Activated naive CD8-positive, alpha-beta T cell treated with anti-CD3 and anti-CD28 coated beads, Interleukin-2, amount 10 ng/mL, durations not matched to agents 7 days and 5 days (primary cell): ENCODE measurements around the gene DNASE1L2. TPM values are rescaled to one million over a fixed set of nuclear protein-coding genes. Genes with fewer than 3 reads are reported as not detected.
A peak's percentile ranks its signal among the peaks of the same experiment; 100 is the strongest.

Source experiments
- ATAC-seq: fragments of 150-1000 bp; cut with Tn5 transposase; one replicate; pipeline ENCODE4 v1.10.0; 2021; ENCODE audit warnings: low read depth, moderate library complexity
- POLR2A ChIA-PET: fragments of 350-600 bp; sonication (Branson Sonifier 250); formaldehyde crosslinking; loops from one replicate; lab custom pipeline; 2021; ENCODE audit warnings: antibody characterized with exemption; lab: Charles Lee
- DNase-seq: peaks from one replicate; pipeline ENCODE4 v3.0.0; 2021
- H3K27ac Mint-ChIP-seq: one replicate; pipeline ENCODE4 v1.8.0; 2022; ENCODE audit warnings: mild to moderate bottlenecking, mixed read lengths
- H3K27me3 Mint-ChIP-seq: one replicate; pipeline ENCODE4 v1.8.0; 2022; ENCODE audit warnings: mild to moderate bottlenecking, moderate library complexity, mixed read lengths
- H3K36me3 Mint-ChIP-seq: one replicate; pipeline ENCODE4 v1.8.0; 2021; ENCODE audit warnings: mild to moderate bottlenecking, mixed read lengths
- H3K4me1 Mint-ChIP-seq: one replicate; pipeline ENCODE4 v1.8.0; 2021; ENCODE audit warnings: mixed read lengths
- H3K4me3 Mint-ChIP-seq: one replicate; pipeline ENCODE4 v1.8.0; 2022; ENCODE audit warnings: mild to moderate bottlenecking, moderate library complexity, mixed read lengths
- H3K9me3 Mint-ChIP-seq: one replicate; pipeline ENCODE4 v1.8.0; 2021; ENCODE audit warnings: mixed read lengths
- total RNA-seq, 2 experiments: library from RNA; stranded (reverse); gene quantifications; one replicate each; pipeline ENCODE4 v1.2.3, GENCODE V29; 2021

DNASE1L2 gene
- total RNA-seq, 2 experiments from 2014 or later, result 2.2 to 3.2 TPM

DNA sequence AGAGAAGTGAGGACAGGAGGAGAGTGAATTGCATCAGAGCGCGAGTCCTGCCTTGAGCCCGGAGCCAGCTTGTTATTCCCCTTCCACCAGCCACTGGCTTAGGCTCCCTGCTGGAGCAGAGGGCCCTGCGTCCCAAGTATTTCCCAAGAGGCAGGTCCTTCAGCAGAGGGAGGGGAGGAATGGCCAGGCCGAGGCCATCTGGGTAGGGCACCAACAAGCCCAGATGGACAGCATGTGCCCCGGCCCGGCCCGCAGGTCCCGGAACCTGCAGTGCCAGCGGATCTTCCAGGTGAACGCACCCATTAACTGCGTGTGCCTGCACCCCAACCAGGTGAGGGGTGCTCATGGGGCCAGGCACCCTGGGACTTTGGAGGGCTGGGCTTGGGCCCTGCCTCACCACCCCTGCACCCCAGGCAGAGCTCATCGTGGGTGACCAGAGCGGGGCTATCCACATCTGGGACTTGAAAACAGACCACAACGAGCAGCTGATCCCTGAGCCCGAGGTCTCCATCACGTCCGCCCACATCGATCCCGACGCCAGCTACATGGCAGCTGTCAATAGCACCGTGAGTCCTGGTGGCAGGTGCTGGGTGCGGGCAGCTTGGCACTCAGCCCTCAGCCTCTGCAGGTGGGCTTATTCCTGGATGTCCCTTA is 29.3 kb upstream of the DNASE1L2 start:
- POLR2A ChIA-PET, result interaction anchor here (0.7 to 3.0 kb wide), 4 partner anchors 8 to 52 kb away, joined by 3 to 32 read pairs (median 6); partner anchors contain the start of genes PGP and TRAF7
- H3K4me1 Mint-ChIP-seq, result peaks cover 17% of the 10 kb centered on the region

DNA sequence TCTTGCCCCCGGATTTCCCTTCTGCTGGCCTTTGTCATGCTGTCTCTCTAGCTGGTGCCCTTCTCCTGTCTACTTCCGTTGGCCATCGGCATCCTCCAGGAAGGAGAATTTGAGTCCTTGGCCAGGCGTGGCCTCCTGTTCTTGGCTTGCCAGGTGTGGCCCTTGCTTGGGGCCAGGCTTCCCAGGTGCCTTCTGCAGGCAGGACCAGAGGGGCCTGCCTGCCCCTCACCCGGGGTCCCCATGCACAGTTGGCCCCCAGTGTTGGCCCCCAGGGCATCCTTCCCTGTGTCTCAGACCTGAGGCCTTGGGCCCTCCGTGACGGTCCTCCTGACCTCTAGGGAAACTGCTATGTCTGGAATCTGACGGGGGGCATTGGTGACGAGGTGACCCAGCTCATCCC is 28.4 kb upstream of the DNASE1L2 start:
- Mint-ChIP-seq H3K27me3 (no peaks in the 10 kb centered on the region), H3K27ac (peak overlapping the region; percentile 73), H3K36me3 (peaks cover 8% of the 10 kb centered on the region), H3K4me1 (peaks cover 23% of the 10 kb centered on the region), H3K9me3 (no peaks in the 10 kb centered on the region), H3K4me3 (peak overlapping the region; percentile 59)
- no peak for ATAC-seq
- no peak for DNase-seq
- POLR2A ChIA-PET, result interaction anchor here (0.5 kb wide), 1 partner anchor 13 kb away, joined by 4 read pairs; no protein-coding TSS in a partner anchor

More for the DNA sequence above, 29.3 kb upstream of the DNASE1L2 start:
- Mint-ChIP-seq H3K27me3 (no peaks in the 10 kb centered on the region), H3K36me3 (peaks cover 8% of the 10 kb centered on the region), H3K9me3 (no peaks in the 10 kb centered on the region), H3K27ac (peak overlapping the region; percentile 87), H3K4me3 (peak overlapping the region; percentile 81)
- no peak for DNase-seq
- ATAC-seq, result no peak

DNA sequence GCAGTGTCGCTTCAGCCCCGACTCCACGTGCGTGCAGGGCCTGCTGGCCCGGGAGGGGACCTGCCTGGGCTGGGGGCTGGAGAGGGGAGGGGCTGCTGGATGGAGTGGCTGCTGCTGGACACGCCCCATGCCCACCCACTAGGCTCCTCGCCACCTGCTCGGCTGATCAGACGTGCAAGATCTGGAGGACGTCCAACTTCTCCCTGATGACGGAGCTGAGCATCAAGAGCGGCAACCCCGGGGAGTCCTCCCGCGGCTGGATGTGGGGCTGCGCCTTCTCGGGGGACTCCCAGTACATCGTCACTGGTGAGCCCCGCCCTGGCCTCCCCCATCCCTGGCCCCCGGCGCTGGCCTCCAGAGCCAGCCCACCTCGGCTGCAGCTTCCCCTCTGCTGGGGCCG is 27.9 kb upstream of the DNASE1L2 start:
- POLR2A ChIA-PET, result no interaction called here

DNA sequence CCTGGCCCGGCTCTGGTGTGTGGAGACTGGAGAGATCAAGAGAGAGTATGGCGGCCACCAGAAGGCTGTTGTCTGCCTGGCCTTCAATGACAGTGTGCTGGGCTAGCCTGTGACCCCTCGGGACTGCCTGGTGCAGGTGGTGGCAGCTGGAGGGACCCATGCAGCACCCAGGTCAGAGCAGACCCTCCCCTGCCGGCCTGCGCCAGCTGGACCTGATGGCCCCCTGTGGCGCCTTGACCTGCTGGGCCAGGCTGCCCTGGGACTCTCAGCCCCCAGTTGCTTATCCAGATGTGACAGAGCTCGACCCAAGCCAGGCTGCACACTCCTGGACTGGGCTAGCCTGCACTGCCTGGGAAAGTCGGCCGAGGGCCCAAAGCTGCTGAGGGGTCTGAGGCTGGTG is 27.5 kb upstream of the DNASE1L2 start:
- peaks cover 32% of the 10 kb centered on the region for H3K4me1 Mint-ChIP-seq
- ATAC-seq (no peak), DNase-seq (no peak)
- H3K36me3 Mint-ChIP-seq, result peaks cover 8% of the 10 kb centered on the region
- no peaks in the 10 kb centered on the region for H3K27me3 Mint-ChIP-seq
- H3K27ac Mint-ChIP-seq, result no peak overlapping the region
- H3K9me3 Mint-ChIP-seq, result no peaks in the 10 kb centered on the region
- H3K4me3 Mint-ChIP-seq, result no peak overlapping the region
- POLR2A ChIA-PET, result no interaction called here

More for the DNA sequence above, 27.9 kb upstream of the DNASE1L2 start:
- Mint-ChIP-seq H3K27ac (no peak overlapping the region), H3K27me3 (no peaks in the 10 kb centered on the region), H3K9me3 (no peaks in the 10 kb centered on the region), H3K36me3 (peaks cover 8% of the 10 kb centered on the region), H3K4me1 (peaks cover 28% of the 10 kb centered on the region), H3K4me3 (no peak overlapping the region)
- ATAC-seq (no peak), DNase-seq (no peak)

GRCh38 chr16:2209258-2210008 is 26.8 kb upstream of the DNASE1L2 start:
- no peak for ATAC-seq
- POLR2A ChIA-PET, result no interaction called here
- H3K9me3 Mint-ChIP-seq, result no peaks in the 10 kb centered on the region

DNA sequence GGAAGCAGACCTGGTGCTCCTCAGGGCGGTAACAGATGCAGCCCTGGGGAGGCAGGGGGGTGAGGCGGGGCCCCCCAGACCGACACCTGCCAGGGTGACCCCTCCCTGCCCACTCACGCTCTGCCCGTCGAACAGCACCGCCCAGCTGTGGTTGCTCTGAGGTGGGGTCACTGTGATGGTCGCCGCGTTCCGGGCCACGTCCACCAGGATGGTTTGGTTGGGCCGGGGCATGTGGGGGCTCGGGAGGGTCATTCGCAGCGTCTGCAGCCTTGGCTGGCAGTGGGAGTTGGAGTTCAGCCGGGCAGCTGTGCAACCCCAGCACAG is 26.3 kb upstream of the DNASE1L2 start:
- ATAC-seq (no peak), DNase-seq (no peak)
- POLR2A ChIA-PET, result no interaction called here
- H3K4me3 Mint-ChIP-seq, result no peak overlapping the region
- H3K27me3 Mint-ChIP-seq, result no peaks in the 10 kb centered on the region
- H3K9me3 Mint-ChIP-seq, result no peaks in the 10 kb centered on the region
- no peak overlapping the region for H3K27ac Mint-ChIP-seq
- H3K4me1 Mint-ChIP-seq, result peaks cover 26% of the 10 kb centered on the region
- peaks cover 8% of the 10 kb centered on the region for H3K36me3 Mint-ChIP-seq

More at GRCh38 chr16:2209258-2210008, 26.8 kb upstream of the DNASE1L2 start:
- H3K4me3 Mint-ChIP-seq, result no peak overlapping the region
- peaks cover 30% of the 10 kb centered on the region for H3K4me1 Mint-ChIP-seq
- H3K27me3 Mint-ChIP-seq, result no peaks in the 10 kb centered on the region
- H3K36me3 Mint-ChIP-seq, result peaks cover 8% of the 10 kb centered on the region
- H3K27ac Mint-ChIP-seq, result no peak overlapping the region
- no peak for DNase-seq

DNA sequence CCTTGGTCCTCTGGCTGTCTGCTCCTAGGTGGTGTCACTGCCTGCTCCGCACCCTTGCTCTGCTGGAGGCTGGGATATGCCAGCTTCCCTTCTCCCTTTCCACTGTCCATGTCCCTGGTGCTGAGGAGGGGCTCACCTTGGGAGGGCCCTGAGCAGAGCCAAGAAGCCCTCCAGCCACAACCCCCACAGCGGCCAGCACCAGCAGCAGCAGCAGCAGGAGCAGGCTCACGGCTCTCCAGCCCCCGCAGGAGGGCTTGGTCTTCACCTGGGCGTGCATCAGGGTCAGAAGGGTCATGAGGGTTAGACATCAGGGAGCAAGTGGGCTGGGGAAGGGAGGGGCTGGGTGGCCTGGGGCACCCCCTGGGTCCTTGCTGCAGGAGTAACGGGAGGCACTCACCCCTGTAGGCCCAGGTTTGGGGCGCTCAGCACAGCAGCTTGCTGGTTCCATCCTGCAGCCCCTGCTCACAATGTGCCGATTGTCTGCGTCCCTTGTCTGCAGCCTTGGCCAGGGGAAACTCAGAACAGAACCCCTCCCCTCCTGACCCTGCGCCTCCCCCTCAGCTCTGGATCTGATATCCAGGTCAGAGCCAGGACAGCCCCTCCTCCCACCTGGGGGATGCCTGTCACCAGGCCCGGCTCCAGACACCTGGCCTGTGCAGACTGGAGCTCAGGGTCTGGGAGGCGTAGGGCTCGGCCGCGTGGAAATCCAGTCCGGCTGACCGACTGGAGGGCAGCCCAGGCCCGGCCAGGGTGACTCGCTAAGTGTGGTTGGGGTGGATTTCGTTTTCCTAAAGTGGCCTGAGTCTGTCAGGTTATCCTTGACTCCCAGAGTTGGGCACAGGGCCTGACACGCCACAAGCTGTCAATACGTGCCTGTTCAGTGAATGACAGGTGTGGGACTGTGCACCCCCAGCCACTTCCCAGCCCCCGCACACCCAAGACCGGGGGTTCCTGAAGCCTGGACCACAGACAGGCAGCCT is 25.6 kb upstream of the DNASE1L2 start, which contains the start of gene BRICD5:
Gene BRICD5 (minus strand): TSS at position 478 of the 980 bp plus-strand sequence. CDS start 30 bp downstream, at position 448.
- Mint-ChIP-seq H3K4me3 (no peak within 1 kb of the TSS), H3K9me3 (no peaks in the 10 kb centered on the region), H3K36me3 (peaks cover 8% of the 10 kb centered on the region), H3K27me3 (no peaks in the 10 kb centered on the region), H3K27ac (no peak within 1 kb of the TSS), H3K4me1 (peaks cover 26% of the 10 kb centered on the region)
- POLR2A ChIA-PET, result interaction anchor here (1.2 kb wide), 1 partner anchor 56 kb away, joined by 4 read pairs; the partner anchor contains the start of gene TRAF7
- ATAC-seq, result no peak
- DNase-seq, result no peak

- no peak for ATAC-seq
- Mint-ChIP-seq H3K36me3 (peaks cover 6% of the 10 kb centered on the region), H3K9me3 (no peaks in the 10 kb centered on the region), H3K27me3 (no peaks in the 10 kb centered on the region), H3K4me3 (no peak overlapping the region), H3K4me1 (peaks cover 24% of the 10 kb centered on the region), H3K27ac (no peak overlapping the region)
- no peak for DNase-seq
- POLR2A ChIA-PET, result no interaction called here
Observed at GRCh38 chr16:2211923-2212347, 24.3 kb upstream of the DNASE1L2 start.

DNA sequence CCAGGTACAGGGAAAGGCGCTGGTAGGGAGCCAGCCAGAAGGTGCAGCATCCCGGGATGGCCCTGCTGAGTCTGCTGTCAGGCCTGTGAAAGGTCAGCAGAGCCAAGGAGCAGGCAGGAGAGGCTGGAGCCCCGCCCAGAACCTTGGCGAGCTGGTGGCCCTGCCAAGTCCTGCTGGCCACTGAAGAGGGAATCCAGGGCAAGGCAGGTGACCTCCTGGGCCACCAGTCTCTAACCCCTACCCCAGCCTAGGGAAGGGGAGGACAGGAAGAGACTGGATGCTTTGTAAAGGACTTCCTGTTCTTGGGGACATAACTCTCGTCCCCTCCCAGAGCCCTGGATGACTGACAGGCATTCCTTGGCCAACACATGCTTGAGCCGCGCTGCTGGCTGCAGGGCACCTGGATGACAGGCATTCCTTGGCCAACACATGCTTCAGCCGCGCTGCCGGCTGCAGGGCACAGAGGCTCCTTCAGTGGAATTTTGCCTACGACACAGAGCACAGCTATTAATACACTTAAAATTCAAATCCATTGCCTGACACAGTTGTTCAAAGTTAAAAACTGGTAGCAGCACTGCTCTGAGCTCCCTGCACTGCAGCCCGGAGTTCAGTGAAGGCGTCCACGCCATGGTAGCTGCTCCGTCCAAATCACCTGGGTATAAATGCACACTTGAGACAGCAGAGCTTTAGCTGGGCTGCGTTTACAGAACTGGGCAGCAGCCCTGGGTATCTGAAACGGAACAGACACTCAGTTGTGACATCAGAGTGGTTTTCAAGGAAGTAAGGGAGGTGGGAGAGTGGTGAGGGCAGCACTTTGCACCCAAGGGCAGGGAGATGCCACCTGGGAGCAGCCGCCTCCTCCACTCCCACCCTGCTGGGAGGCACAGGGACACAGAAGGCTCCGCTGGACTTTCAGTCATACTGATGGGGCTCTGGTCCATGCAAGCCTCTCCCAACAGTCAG is 23.6 kb upstream of the DNASE1L2 start:
- H3K36me3 Mint-ChIP-seq, result peaks cover 2% of the 10 kb centered on the region
- POLR2A ChIA-PET, result no interaction called here
- DNase-seq, result no peak
- H3K4me1 Mint-ChIP-seq, result peaks cover 20% of the 10 kb centered on the region
- peak overlapping the region; percentile 84 for H3K4me3 Mint-ChIP-seq
- no peaks in the 10 kb centered on the region for H3K27me3 Mint-ChIP-seq
- H3K27ac Mint-ChIP-seq, result no peak overlapping the region
- no peak for ATAC-seq
- no peaks in the 10 kb centered on the region for H3K9me3 Mint-ChIP-seq

DNA sequence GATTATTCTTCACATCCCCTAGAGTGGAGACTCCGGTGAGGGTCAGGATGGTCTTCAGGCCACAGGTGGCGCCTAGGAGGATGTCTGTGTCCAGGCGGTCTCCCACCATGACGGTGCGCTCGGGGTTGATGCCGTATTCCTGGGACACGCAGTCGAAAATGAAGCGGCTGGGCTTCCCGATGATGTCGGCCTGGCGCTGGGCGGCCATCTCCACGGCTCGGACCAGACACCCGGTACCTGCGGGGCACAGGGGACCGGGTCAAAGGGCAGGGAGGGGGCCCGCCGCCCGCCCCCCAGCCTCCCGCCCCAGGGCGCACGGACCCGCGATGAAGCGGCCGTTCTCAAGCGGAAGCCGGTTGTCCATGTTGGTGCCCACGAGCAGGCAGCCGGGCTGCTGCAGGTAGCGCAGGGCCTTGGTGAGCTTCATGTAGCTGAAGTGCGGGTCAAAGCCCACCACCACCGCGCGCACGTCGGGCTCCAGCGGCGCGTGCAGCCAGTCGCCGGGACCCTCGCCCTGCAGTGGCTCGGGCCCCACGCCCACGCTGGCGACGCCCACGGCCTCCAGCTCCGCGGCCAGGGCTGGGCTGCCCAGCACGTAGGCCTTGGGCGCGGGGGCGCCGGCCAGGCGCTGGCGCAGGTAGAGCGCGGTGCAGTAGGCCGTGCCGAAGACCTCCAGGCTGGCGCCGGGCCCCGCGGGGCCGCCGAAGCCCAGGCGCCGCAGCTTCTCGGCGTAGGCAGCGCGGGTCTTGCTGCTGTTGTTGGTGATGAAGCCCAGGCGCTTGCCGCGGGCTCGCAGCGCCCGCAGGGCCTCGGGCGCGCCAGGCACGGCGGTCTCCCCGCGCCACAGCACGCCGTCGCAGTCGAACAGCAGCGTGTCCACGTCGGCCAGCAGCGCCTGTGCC is 22.2 kb upstream of the DNASE1L2 start:
- Mint-ChIP-seq H3K36me3 (peaks cover 2% of the 10 kb centered on the region), H3K4me1 (peaks cover 18% of the 10 kb centered on the region), H3K4me3 (peak overlapping the region; percentile 84), H3K9me3 (no peaks in the 10 kb centered on the region), H3K27ac (peak overlapping the region; percentile 62), H3K27me3 (no peaks in the 10 kb centered on the region)
- no peak for DNase-seq
- ATAC-seq, result no peak
- POLR2A ChIA-PET, result interaction anchor here (0.6 to 2.7 kb wide), 12 partner anchors 8 to 318 kb away, joined by 3 to 32 read pairs (median 4); partner anchors contain the start of genes E4F1, ECI1, MLST8 and MSRB1

DNA sequence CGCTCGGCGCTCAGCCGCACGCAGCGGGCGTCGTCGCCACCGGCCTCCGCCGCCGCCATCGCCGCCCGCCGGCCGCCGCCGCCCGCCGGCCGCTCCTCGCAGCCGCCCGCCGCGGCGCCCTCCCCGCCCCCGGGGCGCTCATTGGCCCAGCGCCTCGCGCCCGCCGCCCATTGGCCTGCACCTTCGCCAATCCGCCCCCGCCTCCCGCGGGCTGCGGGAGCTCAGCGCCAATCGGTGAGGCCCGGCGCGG is 21.6 kb upstream of the DNASE1L2 start, which contains the start of gene PGP:
Gene PGP (minus strand): TSS at position 122 of the 250 bp plus-strand sequence. CDS start 63 bp downstream, at position 59.
- peak; percentile 96 for ATAC-seq
- H3K9me3 Mint-ChIP-seq, result no peaks in the 10 kb centered on the region
- H3K4me1 Mint-ChIP-seq, result peaks cover 18% of the 10 kb centered on the region
- peak; percentile 100 for DNase-seq
- peaks cover 2% of the 10 kb centered on the region for H3K36me3 Mint-ChIP-seq
- POLR2A ChIA-PET, result interaction anchor here (0.5 to 2.7 kb wide), 13 partner anchors 9 to 358 kb away, joined by 3 to 32 read pairs (median 4); partner anchors contain the start of genes E4F1, ECI1, MLST8 and TRAF7
- peak within 1 kb of the TSS; percentile 82 for H3K27ac Mint-ChIP-seq
- H3K4me3 Mint-ChIP-seq, result peak within 1 kb of the TSS; percentile 84
- H3K27me3 Mint-ChIP-seq, result no peaks in the 10 kb centered on the region
